H1 (cell line): ENCODE data around the gene WDR13. TPM values are rescaled to one million over a fixed set of nuclear protein-coding genes. Genes with fewer than 3 reads are reported as not detected.

Experiments
- CTCF ChIA-PET: fragments of 300-600 bp; sonication (Branson Sonifier 250); formaldehyde crosslinking; loops from one replicate; lab custom pipeline; 2021; ENCODE audit not compliant: partially characterized antibody; lab: Charles Lee
- POLR2A ChIA-PET: fragments of 300-600 bp; sonication (Branson Sonifier 250); formaldehyde crosslinking; loops from one replicate; lab custom pipeline; 2021; ENCODE audit warnings: inconsistent platforms; ENCODE audit not compliant: partially characterized antibody; lab: Charles Lee
- DNase-seq, 2 experiments: peaks; one replicate each; pipeline versions ENCODE4 v3.0.0 to v3.0.0-alpha.2; 2010 to 2022; ENCODE audit warnings: low spot score in 2 of 2, low read depth in 1 of 2, mixed read lengths in 1 of 2
- FAIRE-seq: peaks from 2 replicates; lab custom pipeline; 2011; peaks lifted over from hg19 to GRCh38; lab: Jason Lieb, UNC
- H2AFZ ChIP-seq: 2 replicates; pipeline ENCODE4 v1.8.1; 2012; ENCODE audit warnings: low read length, inconsistent platforms
- H2AK5ac ChIP-seq: 2 replicates; pipeline ENCODE4 v1.6.1; 2013; ENCODE audit warnings: low read depth, low read length
- H2BK120ac ChIP-seq: replicated peaks from 2 replicates; pipeline ENCODE3; 2013; ENCODE audit warnings: low read depth, low read length, inconsistent platforms
- H2BK12ac ChIP-seq: 2 replicates; pipeline ENCODE4 v1.6.1; 2013; ENCODE audit warnings: low read depth, low read length
- H2BK15ac ChIP-seq: 2 replicates; pipeline ENCODE4 v1.6.1; 2013; ENCODE audit warnings: low read length
- H2BK20ac ChIP-seq: 2 replicates; pipeline ENCODE4 v1.6.1; 2013; ENCODE audit warnings: low read length
- H2BK5ac ChIP-seq: 2 replicates; pipeline ENCODE4 v1.6.1; 2013; ENCODE audit warnings: low read depth, low read length
- H3K14ac ChIP-seq: 2 replicates; pipeline ENCODE4 v1.6.1; 2013; ENCODE audit warnings: inconsistent platforms; ENCODE audit not compliant: insufficient read length
- H3K18ac ChIP-seq: 2 replicates; pipeline ENCODE4 v1.6.1; 2013; ENCODE audit warnings: low read length; ENCODE audit errors: extremely low read depth
- H3K23ac ChIP-seq: 2 replicates; pipeline ENCODE4 v1.6.1; 2013; ENCODE audit warnings: inconsistent platforms; ENCODE audit not compliant: insufficient read length
- H3K23me2 ChIP-seq: 2 replicates; pipeline ENCODE4 v1.6.1; 2013; ENCODE audit warnings: low read depth, low read length
- H3K27ac ChIP-seq: 2 replicates; pipeline ENCODE4 v1.6.1; 2011; ENCODE audit warnings: low read depth, low read length, inconsistent platforms
- H3K27me3 ChIP-seq, 4 experiments: replicated peaks in 1 of 4; 1 replicate in 1 of 4; 2 replicates in 3 of 4; pipeline versions ENCODE4 v1.6.1 to v1.8.1; 2011 to 2013; ENCODE audit warnings: low read length in 3 of 4, mild to moderate bottlenecking in 3 of 4, inconsistent platforms in 2 of 4, mixed read lengths in 2 of 4, moderate library complexity in 1 of 4; ENCODE audit not compliant: control insufficient read depth in 3 of 4, insufficient read depth in 3 of 4; ENCODE audit errors: extremely low read depth in 1 of 4
- H3K36me3 ChIP-seq, 4 experiments: 2 replicates each; pipeline versions ENCODE4 v1.6.1 to v1.8.1; 2011 to 2013; ENCODE audit warnings: mild to moderate bottlenecking in 4 of 4, low read length in 3 of 4, moderate library complexity in 2 of 4, control low read depth in 1 of 4, inconsistent platforms in 1 of 4; ENCODE audit not compliant: insufficient read depth in 4 of 4, control insufficient read depth in 2 of 4
- H3K4ac ChIP-seq: replicated peaks from 2 replicates; pipeline ENCODE3; 2013; ENCODE audit warnings: low read length, low read depth, mixed read lengths, inconsistent platforms; ENCODE audit not compliant: insufficient read length
- H3K4me1 ChIP-seq, 4 experiments: replicated peaks in 1 of 4; 1 replicate in 1 of 4; 2 replicates in 3 of 4; pipeline versions ENCODE4 v1.6.1 to v1.8.1; 2011 to 2013; ENCODE audit warnings: low read length in 3 of 4, inconsistent platforms in 2 of 4, mixed read lengths in 1 of 4; ENCODE audit not compliant: insufficient read depth in 4 of 4, control insufficient read depth in 3 of 4
- H3K4me2 ChIP-seq, 2 experiments: 2 replicates each; pipeline versions ENCODE4 v1.6.1 to v1.8.1; 2011 to 2013; ENCODE audit warnings: low read depth in 2 of 2, low read length in 2 of 2, control low read depth in 1 of 2, inconsistent platforms in 1 of 2, mild to moderate bottlenecking in 1 of 2; ENCODE audit not compliant: insufficient read depth in 1 of 2
- H3K4me3 ChIP-seq, 4 experiments: fragments of 200-600, 300-600 bp in 1 of 4; sonication (generic), shearing (Covaris generic), sonication (Bioruptor Twin) in 1 of 4; 2 replicates each; pipeline versions ENCODE4 v1.5.1 to v1.8.1; 2011 to 2016; ENCODE audit warnings: low read length in 4 of 4, low read depth in 3 of 4, control low read depth in 2 of 4, inconsistent platforms in 2 of 4, mild to moderate bottlenecking in 2 of 4, mixed read lengths in 1 of 4, moderate library complexity in 1 of 4; ENCODE audit not compliant: insufficient read depth in 2 of 4; ENCODE audit errors: extremely low read depth in 1 of 4
- H3K56ac ChIP-seq: replicated peaks from 2 replicates; pipeline ENCODE3; 2013; ENCODE audit warnings: low read depth, mild to moderate bottlenecking, mixed read lengths, low read length, inconsistent platforms; ENCODE audit not compliant: insufficient read length
- H3K79me1 ChIP-seq: 2 replicates; pipeline ENCODE4 v1.6.1; 2013; ENCODE audit warnings: low read depth, low read length, control low read depth
- H3K79me2 ChIP-seq, 2 experiments: 2 replicates each; pipeline versions ENCODE4 v1.6.1 to v1.8.1; 2012 to 2013; ENCODE audit warnings: low read length in 2 of 2, mild to moderate bottlenecking in 2 of 2, inconsistent platforms in 1 of 2; ENCODE audit not compliant: insufficient read depth in 2 of 2, control insufficient read depth in 1 of 2
- H3K9ac ChIP-seq, 4 experiments: replicated peaks in 1 of 4; 1 replicate in 1 of 4; 2 replicates in 3 of 4; pipeline versions ENCODE4 v1.6.1 to v1.8.1; 2011 to 2013; ENCODE audit warnings: low read depth in 3 of 4, low read length in 3 of 4, control low read depth in 2 of 4, mild to moderate bottlenecking in 2 of 4, moderate library complexity in 2 of 4, inconsistent platforms in 1 of 4; ENCODE audit errors: extremely low read depth in 1 of 4
- H3K9me3 ChIP-seq, 2 experiments: 2 replicates each; pipeline versions ENCODE4 v1.6.1 to v1.8.1; 2012 to 2013; ENCODE audit warnings: mild to moderate bottlenecking in 2 of 2, moderate library complexity in 2 of 2, control low read depth in 1 of 2, inconsistent platforms in 1 of 2, low read depth in 1 of 2, low read length in 1 of 2, mixed read lengths in 1 of 2; ENCODE audit not compliant: insufficient read depth in 2 of 2
- H4K20me1 ChIP-seq, 2 experiments: replicated peaks in 1 of 2; 2 replicates each; pipeline versions ENCODE3 to v1.8.1; 2011 to 2013; ENCODE audit warnings: inconsistent platforms in 2 of 2, low read length in 2 of 2, mild to moderate bottlenecking in 1 of 2; ENCODE audit not compliant: insufficient read depth in 2 of 2, control insufficient read depth in 1 of 2
- H4K5ac ChIP-seq: 2 replicates; pipeline ENCODE4 v1.6.1; 2013; ENCODE audit warnings: low read length, low read depth, mixed read lengths, inconsistent platforms; ENCODE audit not compliant: insufficient read length
- H4K8ac ChIP-seq: 2 replicates; pipeline ENCODE4 v1.8.0; 2013; ENCODE audit warnings: mild to moderate bottlenecking, moderate library complexity, low read length, inconsistent platforms; ENCODE audit not compliant: insufficient read depth; ENCODE audit errors: extremely low read depth
- H4K91ac ChIP-seq: replicated peaks from 2 replicates; pipeline ENCODE3; 2013; ENCODE audit warnings: low read length, mixed read lengths, inconsistent platforms; ENCODE audit not compliant: insufficient read length
- CHD1 ChIP-seq: IDR thresholded peaks from 2 replicates; pipeline ENCODE4 v1.6.1; 2012; ENCODE audit warnings: low read depth, low read length, improper control_type of control experiment
- HDAC2 ChIP-seq, 2 experiments: fragments of 300-600 bp in 1 of 2; sonication (generic) in 1 of 2; IDR thresholded peaks; 2 replicates each; pipeline ENCODE4 v1.6.1; 2011 to 2012; ENCODE audit warnings: low read depth in 2 of 2, low read length in 2 of 2, mild to moderate bottlenecking in 2 of 2, moderate library complexity in 2 of 2, borderline replicate concordance in 1 of 2, inconsistent platforms in 1 of 2
- KDM1A ChIP-seq: fragments of 200-600, 300-600 bp; sonication (generic); IDR thresholded peaks from 2 replicates; pipeline ENCODE4 v1.7.1; 2016; ENCODE audit warnings: mild to moderate bottlenecking, low read length, borderline replicate concordance
- NRF1 ChIP-seq: IDR thresholded peaks from 2 replicates; pipeline ENCODE4 v1.6.1; 2011; ENCODE audit warnings: mild to moderate bottlenecking, low read depth, low read length, improper control_type of control experiment
- RBBP5 ChIP-seq: IDR thresholded peaks from 2 replicates; pipeline ENCODE4 v1.7.1; 2012; ENCODE audit warnings: low read depth, mild to moderate bottlenecking, inconsistent platforms, low read length, moderate library complexity, borderline replicate concordance
- SIN3A ChIP-seq, 2 experiments: IDR thresholded peaks in 1 of 2; conservative IDR thresholded peaks in 1 of 2; 2 replicates each; pipeline ENCODE4 v1.6.1; 2011 to 2012; ENCODE audit warnings: low read length in 2 of 2, improper control_type of control experiment in 1 of 2, low read depth in 1 of 2, mild to moderate bottlenecking in 1 of 2
- WGBS, 2 experiments: shearing (Covaris generic) in 1 of 2; methylation state at CpG; one replicate each; pipeline versions ENCODE4 v1.1.6 to v1.1.7; 2013 to 2015; ENCODE audit warnings: low lambda C conversion rate in 2 of 2, mixed read lengths in 2 of 2, inconsistent platforms in 1 of 2, low coverage in 1 of 2, missing lambda C conversion rate in 1 of 2; ENCODE audit not compliant: insufficient replicate concordance in 2 of 2, insufficient coverage in 1 of 2, insufficient read length in 1 of 2; ENCODE audit errors: extremely low coverage in 1 of 2, missing lambda C conversion rate in 1 of 2; 5-methylcytosine and 5-hydroxymethylcytosine counted together
- long read RNA-seq, 2 experiments: library from RNA in 1 of 2; library from capped mRNA in 1 of 2; stranded (forward); transcript quantifications; one replicate each; pipeline ENCODE4 v2.0.0, GENCODE V29; 2021; ENCODE audit warnings: inconsistent platforms in 1 of 2
- polyA minus RNA-seq, 3 experiments: library from RNA; depleted of rRNA, polyadenylated mRNA; stranded (reverse); fragments of >200 nt; gene quantifications; 1 replicate in 2 of 3; 2 replicates in 1 of 3; pipeline ENCODE4 v1.2.3, GENCODE V29; 2011
- polyA plus RNA-seq, 7 experiments: library from polyadenylated mRNA; depleted of rRNA in 3 of 7; stranded (reverse) in 5 of 7; unstranded in 2 of 7; fragments of >200 nt in 5 of 7; fragments of 200-250 nt in 2 of 7; gene quantifications; 1 replicate in 5 of 7; 2 replicates in 1 of 7; 4 replicates in 1 of 7; pipeline versions ENCODE4 v1.2.1 to v1.2.3, GENCODE V29; 2011 to 2013; ENCODE audit warnings: missing spikeins in 2 of 7, mixed read lengths in 2 of 7
- total RNA-seq: library from RNA; stranded (reverse); fragmentation: NEBNext Ultra II Directional; extraction: Animal tissue kit (Norgen Biotek cat#: 25700); gene quantifications from 2 replicates; pipeline ENCODE4 v1.2.1, GENCODE V29; 2021

The WDR13 gene
- 19.4 and 19.7 TPM in 2 replicates for total RNA-seq
- polyA plus RNA-seq (2011; rRNA removed): 46.3 and 120 TPM in 2 replicates
- 49.3 TPM for polyA plus RNA-seq (2011; cell fraction: cytosol; rRNA removed)
- 133 TPM for polyA plus RNA-seq (2011; cell fraction: nucleus; rRNA removed)
- polyA plus RNA-seq (2012, experiment 1 of 2): 36.6 to 55.5 TPM (median 44.4 TPM) in 4 replicates
- polyA plus RNA-seq (2012, experiment 2 of 2): 22.8 TPM
- polyA plus RNA-seq (2013, experiment 1 of 2): 8.8 TPM
- polyA plus RNA-seq (2013, experiment 2 of 2): 8.1 TPM
- polyA minus RNA-seq (2011; rRNA and poly(A)+ RNA removed): 18.9 and 21.1 TPM in 2 replicates
- polyA minus RNA-seq (2011; cell fraction: cytosol; rRNA and poly(A)+ RNA removed): 22.8 TPM
- 17.0 TPM for polyA minus RNA-seq (2011; cell fraction: nucleus; rRNA and poly(A)+ RNA removed)
- long read RNA-seq, experiment 1, full-length matches to known transcripts: 4 of 8 reads
- long read RNA-seq, experiment 1, partial matches to known transcripts: 4 of 8 reads
- long read RNA-seq, experiment 1, other reads (novel, unspliced or antisense): 0 of 8 reads
- long read RNA-seq, experiment 2, full-length matches to known transcripts: 17 of 27 reads
- long read RNA-seq, experiment 2, partial matches to known transcripts: 5 of 27 reads
- long read RNA-seq, experiment 2, other reads (novel, unspliced or antisense): 5 of 27 reads

DNA sequence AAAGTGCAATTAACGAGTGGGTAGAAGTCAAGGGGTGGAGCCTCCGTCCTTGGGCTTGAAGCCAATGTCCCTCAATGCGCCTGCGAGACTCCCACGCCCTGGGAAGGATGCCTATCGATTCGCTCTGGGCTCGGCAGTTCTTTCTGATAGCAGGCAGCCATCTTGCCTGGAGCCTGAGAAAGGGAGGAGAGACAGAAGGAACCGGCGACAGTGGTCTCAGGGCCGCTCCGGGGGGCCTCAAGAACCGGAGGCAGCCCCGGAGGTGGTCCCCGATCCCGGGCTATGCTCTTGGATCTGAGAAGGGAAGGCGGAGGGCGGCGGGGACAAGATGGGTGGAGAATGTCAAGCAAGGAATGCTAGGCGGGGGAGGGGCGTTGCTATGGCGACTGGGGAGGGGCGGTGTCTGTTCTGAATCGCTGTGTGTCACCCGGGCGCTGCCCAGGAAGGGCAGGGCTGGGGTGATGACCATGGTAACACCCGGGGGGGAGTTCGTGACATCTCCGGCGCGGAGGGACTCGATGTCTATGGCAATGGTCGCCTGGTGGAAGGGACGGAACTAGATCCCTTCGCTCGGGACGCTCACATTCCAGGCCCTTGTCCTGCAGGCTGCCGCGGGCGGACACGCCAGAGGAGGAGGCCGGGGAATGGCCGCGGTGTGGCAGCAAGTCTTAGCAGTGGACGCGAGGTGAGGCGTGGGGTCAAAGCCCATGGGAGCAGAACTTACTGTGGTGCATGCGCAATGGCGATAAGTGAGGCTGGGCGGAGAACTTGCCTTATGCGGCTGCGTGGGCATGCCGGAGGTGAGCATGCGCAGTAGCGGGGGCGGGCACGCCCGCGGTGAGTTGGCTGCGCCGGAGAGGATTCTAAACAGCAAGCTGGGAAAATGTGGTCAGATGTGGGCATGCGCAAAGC, at the start of gene WDR13:
Gene WDR13, plus strand, starts transcription at position 140 of the 912 bp plus-strand sequence. Its CDS starts 505 bp downstream, at position 645.
- H3K18ac ChIP-seq: peak within 1 kb of the TSS; percentile 96
- peak within 1 kb of the TSS; percentile 5 for H4K5ac ChIP-seq
- peak within 1 kb of the TSS; percentile 91 for H3K4ac ChIP-seq
- peak; percentile 97 for FAIRE-seq
- H3K79me2 ChIP-seq: no peaks in the 10 kb centered on the region
- no peak within 1 kb of the TSS for H2BK20ac ChIP-seq
- H3K27me3 ChIP-seq: no peaks in the 10 kb centered on the region
- peak; percentile 84 to 89 for DNase-seq
- no peak within 1 kb of the TSS for H2AK5ac ChIP-seq
- no peak within 1 kb of the TSS for H3K23ac ChIP-seq
- peaks cover 0 to 15% (median 1%) of the 10 kb centered on the region in 4 experiments; a peak in 4 of 8 replicates for H3K36me3 ChIP-seq
- ChIA-PET POLR2A (interaction anchor here (1.0 to 2.8 kb wide), 6 partner anchors 11 to 23 kb away, joined by 4 to 12 read pairs (median 6); partner anchors contain the start of gene RBM3), CTCF (no interaction called here)
- H4K8ac ChIP-seq: 0 out of 2 replicates have a peak within 1 kb of the TSS, but pooled peaks have one; percentile 11
- H2BK15ac ChIP-seq: no peak within 1 kb of the TSS
- peak within 1 kb of the TSS; percentile 87 for H2BK5ac ChIP-seq
- H2AFZ ChIP-seq: no peak within 1 kb of the TSS
- peak within 1 kb of the TSS; percentile 66 to 96 for H3K4me2 ChIP-seq
- H2BK120ac ChIP-seq: no peak within 1 kb of the TSS
- H3K9me3 ChIP-seq: no peaks in the 10 kb centered on the region
- H3K14ac ChIP-seq: no peak within 1 kb of the TSS
- H3K4me1 ChIP-seq: peaks cover 0 to 3% (median 1%) of the 10 kb centered on the region in 4 experiments; a peak in 2 of 7 replicates
- H3K56ac ChIP-seq: peak within 1 kb of the TSS; percentile 79
- WGBS, 2 experiments: 2% methylated on average over 25 of the region's 62 CpGs; no CpG with 5 or more reads in 1 of the 2 experiments
- H4K91ac ChIP-seq: peak within 1 kb of the TSS; percentile 75
- peaks cover 2% of the 10 kb centered on the region; the same call in 1 of the 2 replicates for H3K23me2 ChIP-seq
- no peaks in the 10 kb centered on the region for H3K79me1 ChIP-seq
- H3K27ac ChIP-seq: peak within 1 kb of the TSS; percentile 78; the same call in 1 of the 2 replicates
- no peaks in the 10 kb centered on the region for H4K20me1 ChIP-seq
- peak within 1 kb of the TSS in 3 of 4 experiments; percentile 49 to 82 (median 72); a peak in 6 of 7 replicates for H3K9ac ChIP-seq
- H2BK12ac ChIP-seq: no peak within 1 kb of the TSS
- H3K4me3 ChIP-seq: peak within 1 kb of the TSS; percentile 76 to 96 (median 84)
- TF ChIP-seq SIN3A (conservative IDR thresholded peaks at IDR 0.05 in 1 of 2, IDR thresholded peaks at IDR 0.05 in 1 of 2; ENCODE audit: low read depth in 1 of 2, low read length in 2 of 2): peak in 1 of 2 experiments; percentile 86; a peak in 2 of 4 replicates
- peak in 1 of 2 experiments; percentile 23; a peak in 1 of 4 replicates for TF ChIP-seq HDAC2 (IDR thresholded peaks at IDR 0.05; ENCODE audit: borderline replicate concordance in 1 of 2, low read depth in 2 of 2, low read length in 2 of 2)
- no peak for TF ChIP-seq CHD1
- peak; percentile 80 for TF ChIP-seq NRF1
- TF ChIP-seq RBBP5: 0 out of 2 replicates have a peak, but pooled peaks have one; percentile 16
- TF ChIP-seq KDM1A: no peak
